Ovary (tissue), 9 donors: ENCODE data around the gene SLC39A3. TPM values are rescaled to one million over a fixed set of nuclear protein-coding genes. Genes with fewer than 3 reads are reported as not detected.
"Not testable (repeated sequence)": the region's sequence is repeated elsewhere in the genome, so short reads cannot be mapped to it uniquely, and the experiment has no call there.

ENCODE experiments used
- DNase-seq, 5 donors: peaks; one replicate each; pipeline ENCODE4 v3.0.0-alpha.2; 2019 to 2020
- H3K27ac ChIP-seq, 2 donors: fragments of 200-600 bp; one replicate each; pipeline versions ENCODE4 v1.5.1 to v1.8.0; 2019 to 2022
- H3K27me3 ChIP-seq: fragments of 200-600 bp; one replicate; pipeline ENCODE4 v1.8.0; 2022
- H3K36me3 ChIP-seq: fragments of 200-600 bp; sonication (generic); one replicate; pipeline ENCODE4 v1.5.1; 2019
- H3K4me1 ChIP-seq: one replicate; pipeline ENCODE4 v1.8.1; 2013; ENCODE audit warnings: mild to moderate bottlenecking, moderate library complexity; ENCODE audit not compliant: insufficient read depth
- H3K4me3 ChIP-seq: fragments of 200-600 bp; sonication (generic); one replicate; pipeline ENCODE4 v1.5.1; 2017
- H3K9me3 ChIP-seq, 2 donors: fragments of 200-600 bp in 1 of 2; sonication (generic) in 1 of 2; one replicate each; pipeline versions ENCODE4 v1.5.1 to v1.8.1; 2013 to 2019; ENCODE audit warnings: mild to moderate bottlenecking in 1 of 2, moderate library complexity in 1 of 2
- EP300 ChIP-seq: sonication (generic); formaldehyde crosslinking; IDR thresholded peaks from one replicate; pipeline ENCODE4 v1.6.1; 2017; ENCODE audit warnings: antibody characterized with exemption
- POLR2A ChIP-seq: fragments of 450-650 bp; IDR thresholded peaks from one replicate; pipeline ENCODE4 v1.6.1; 2017; ENCODE audit warnings: antibody characterized with exemption, mild to moderate bottlenecking, moderate library complexity
- WGBS, 3 donors: extraction: QIAGEN DNeasy Blood & Tissue Kit in 1 of 3; methylation state at CpG; one replicate each; pipeline versions ENCODE4 v1.1.5 to v1.1.7; 2013 to 2017; 5-methylcytosine and 5-hydroxymethylcytosine counted together
- intact Hi-C, 4 donors: fragments of 100-400 bp; cut with DNase I; formaldehyde crosslinking; loops; one replicate each; pipeline versions ENCODE4 v1.11.0 to v1.15.1; 2022 to 2023
- polyA plus RNA-seq, 2 donors: library from polyadenylated mRNA; stranded (reverse); fragments of 200-250 nt in 1 of 2; fragments of 350-450 nt in 1 of 2; fragmentation: Illumina TruSeq in 1 of 2; extraction: RNeasy Lipid Tissue Mini Kit (QIAGEN cat#74804) in 1 of 2; gene quantifications; one replicate each; pipeline ENCODE4 v1.2.3, GENCODE V29; 2013 to 2014
- total RNA-seq, 7 donors: library from RNA; depleted of rRNA in 2 of 7; stranded (reverse); fragments of >200 nt in 2 of 7; fragmentation: NEBNext Ultra II Directional in 3 of 7; extraction: Animal tissue kit (Norgen Biotek cat#: 25700) in 3 of 7; gene quantifications; one replicate each; pipeline versions ENCODE4 v1.1.0 to v1.2.4, GENCODE V29; 2016 to 2023
- TF ChIP-seq, protein P1 (sequence below), 3 donors: fragments of 450-650 bp in 2 of 3; fragments of 200-600 bp in 1 of 3; IDR thresholded peaks; one replicate each; pipeline versions ENCODE4 v1.5.1 to v1.8.0; 2016 to 2022; ENCODE audit warnings: antibody characterized with exemption in 3 of 3, mild to moderate bottlenecking in 1 of 3
- donor health status: DM: no; HTN: no; CAD: no; lungs with moderate emphysema.
- donor health status: DM: no; HTN: no; CAD: no.
- donor health status: Bipolar disorder and iron deficiency.
- donor health status: DM: yes; HTN: yes; CAD: no.
- donor health status: DM: no; HTN: no; CAD: no.
- donor health status: DM: yes; HTN: yes; CAD: no.

The SLC39A3 gene
- total and polyA plus RNA-seq, 9 donors: 11.6 to 40.2 (median 18.2) TPM

DNA sequence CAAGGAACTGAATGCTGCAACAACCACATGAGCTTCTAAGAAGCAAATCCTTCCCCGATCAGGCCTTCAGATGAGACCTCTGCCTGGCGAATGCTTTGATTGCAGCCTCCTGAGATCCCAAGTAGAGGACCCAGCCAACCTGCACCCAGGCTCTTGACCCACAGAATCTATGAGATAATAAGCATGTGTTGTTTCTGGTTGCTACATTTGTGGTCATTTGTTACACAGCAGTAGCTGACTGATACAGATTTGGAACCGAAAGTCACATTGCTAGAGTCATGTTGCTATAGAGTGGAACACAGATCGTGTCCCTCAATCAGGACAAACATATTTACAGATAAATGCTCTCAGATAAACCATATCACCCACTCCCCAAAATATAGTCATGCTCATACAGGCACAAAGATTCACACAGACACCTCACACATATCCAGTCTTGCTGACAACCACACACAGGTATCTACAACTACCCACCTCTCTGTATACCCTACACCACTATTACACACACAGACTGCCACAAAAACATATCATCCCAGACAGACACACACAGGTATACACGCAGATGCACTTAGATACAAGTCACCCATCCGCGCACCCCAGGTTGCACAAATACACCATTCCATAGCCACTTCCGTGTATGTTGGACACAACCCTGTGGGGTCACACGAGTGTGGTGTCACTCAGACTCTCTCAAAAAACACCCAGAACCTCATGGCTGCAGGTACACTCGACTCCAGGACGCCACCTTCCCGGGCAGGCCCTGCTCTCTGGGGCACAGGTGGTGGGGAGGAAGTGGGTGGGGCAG, 24.1 kb downstream of the SLC39A3 start:
- 91 to 94% (median 91%) methylated on average over 12 of the region's 12 CpGs for WGBS, 3 donors
- DNase-seq: no peak
- TF ChIP-seq, protein P1, sequence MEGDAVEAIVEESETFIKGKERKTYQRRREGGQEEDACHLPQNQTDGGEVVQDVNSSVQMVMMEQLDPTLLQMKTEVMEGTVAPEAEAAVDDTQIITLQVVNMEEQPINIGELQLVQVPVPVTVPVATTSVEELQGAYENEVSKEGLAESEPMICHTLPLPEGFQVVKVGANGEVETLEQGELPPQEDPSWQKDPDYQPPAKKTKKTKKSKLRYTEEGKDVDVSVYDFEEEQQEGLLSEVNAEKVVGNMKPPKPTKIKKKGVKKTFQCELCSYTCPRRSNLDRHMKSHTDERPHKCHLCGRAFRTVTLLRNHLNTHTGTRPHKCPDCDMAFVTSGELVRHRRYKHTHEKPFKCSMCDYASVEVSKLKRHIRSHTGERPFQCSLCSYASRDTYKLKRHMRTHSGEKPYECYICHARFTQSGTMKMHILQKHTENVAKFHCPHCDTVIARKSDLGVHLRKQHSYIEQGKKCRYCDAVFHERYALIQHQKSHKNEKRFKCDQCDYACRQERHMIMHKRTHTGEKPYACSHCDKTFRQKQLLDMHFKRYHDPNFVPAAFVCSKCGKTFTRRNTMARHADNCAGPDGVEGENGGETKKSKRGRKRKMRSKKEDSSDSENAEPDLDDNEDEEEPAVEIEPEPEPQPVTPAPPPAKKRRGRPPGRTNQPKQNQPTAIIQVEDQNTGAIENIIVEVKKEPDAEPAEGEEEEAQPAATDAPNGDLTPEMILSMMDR (IDR thresholded peaks at IDR 0.05): no peak
- H3K36me3 ChIP-seq: no peaks in the 10 kb centered on the region
- H3K4me1 ChIP-seq: peaks cover 3% of the 10 kb centered on the region
- no peak overlapping the region for H3K27ac ChIP-seq
- no peaks in the 10 kb centered on the region for H3K9me3 ChIP-seq
- no peaks in the 10 kb centered on the region for H3K27me3 ChIP-seq
- intact Hi-C loops: no loop called here
- H3K4me3 ChIP-seq: no peak overlapping the region

DNA sequence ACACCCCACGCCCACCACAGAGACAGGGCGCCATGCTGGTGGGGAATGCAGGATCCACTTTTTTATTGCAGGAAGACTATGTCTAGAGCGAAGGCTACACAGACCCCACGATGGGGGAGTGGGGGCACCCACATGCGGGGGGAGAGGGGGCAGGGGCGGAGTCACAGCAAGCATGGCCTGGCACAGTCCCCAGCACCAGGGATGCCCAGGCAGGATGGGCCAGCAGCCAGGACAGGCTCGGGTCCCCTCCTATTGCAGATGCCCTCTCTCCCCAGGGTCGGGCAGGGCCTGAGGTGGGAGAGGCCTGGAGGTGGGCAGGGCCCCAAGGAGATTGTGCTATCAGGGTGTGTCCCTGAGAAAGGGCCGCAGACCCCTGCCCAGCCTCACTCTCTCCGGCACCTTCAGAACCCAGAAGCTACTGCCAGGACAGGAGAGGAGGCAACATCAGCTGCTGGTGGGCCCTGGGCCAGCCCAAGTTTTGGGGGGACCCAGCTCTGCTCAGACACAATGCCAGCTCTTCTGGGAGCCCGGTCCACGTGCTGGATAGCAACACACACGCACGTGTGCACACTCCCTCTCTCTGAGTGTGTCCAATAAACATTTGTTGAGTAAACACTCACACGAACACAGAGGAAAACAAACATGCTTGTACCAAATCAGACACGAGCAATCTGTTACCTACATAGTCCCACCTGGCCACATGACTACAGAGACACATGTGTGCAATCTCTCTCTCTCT, 25.1 kb downstream of the SLC39A3 start:
- no peak overlapping the region for H3K4me3 ChIP-seq
- no peak overlapping the region for H3K27ac ChIP-seq
- WGBS, 3 donors: 76 to 85% (median 77%) methylated on average over 16 of the region's 16 CpGs
- TF ChIP-seq POLR2A (no peak), EP300 (no peak)
- TF ChIP-seq, protein P1 (IDR thresholded peaks at IDR 0.05): no peak
- H3K36me3 ChIP-seq: no peaks in the 10 kb centered on the region
- no peaks in the 10 kb centered on the region for H3K27me3 ChIP-seq
- H3K4me1 ChIP-seq: no peaks in the 10 kb centered on the region
- no peaks in the 10 kb centered on the region for H3K9me3 ChIP-seq
- intact Hi-C loops: no loop called here
- no peak for DNase-seq

DNA sequence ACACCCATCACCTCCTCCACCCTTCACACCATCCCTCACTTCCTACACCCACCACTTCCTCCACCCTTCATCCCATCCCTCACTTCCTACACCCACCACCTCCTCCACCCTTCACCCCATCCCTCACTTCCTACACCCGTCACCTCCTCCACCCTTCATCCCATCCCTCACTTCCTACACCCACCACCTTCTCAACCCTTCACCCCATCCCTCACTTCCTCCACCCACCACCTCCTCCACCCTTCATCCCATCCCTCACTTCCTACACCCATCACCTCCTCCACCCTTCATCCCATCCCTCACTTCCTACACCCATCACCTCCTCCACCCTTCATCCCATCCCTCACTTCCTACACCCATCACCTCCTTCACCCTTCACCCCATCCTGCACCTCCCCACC, 25.7 kb downstream of the SLC39A3 start:
- H3K27me3 ChIP-seq, H3K9me3 ChIP-seq, intact Hi-C loops, DNase-seq, H3K27ac ChIP-seq, H3K4me3 ChIP-seq, H3K4me1 ChIP-seq, H3K36me3 ChIP-seq: not testable (repeated sequence)
- WGBS, 3 donors: 85 to 92% methylated on average over 1 of the region's 1 CpG; no CpG with 5 or more reads in 1 of the 3 donors

DNA sequence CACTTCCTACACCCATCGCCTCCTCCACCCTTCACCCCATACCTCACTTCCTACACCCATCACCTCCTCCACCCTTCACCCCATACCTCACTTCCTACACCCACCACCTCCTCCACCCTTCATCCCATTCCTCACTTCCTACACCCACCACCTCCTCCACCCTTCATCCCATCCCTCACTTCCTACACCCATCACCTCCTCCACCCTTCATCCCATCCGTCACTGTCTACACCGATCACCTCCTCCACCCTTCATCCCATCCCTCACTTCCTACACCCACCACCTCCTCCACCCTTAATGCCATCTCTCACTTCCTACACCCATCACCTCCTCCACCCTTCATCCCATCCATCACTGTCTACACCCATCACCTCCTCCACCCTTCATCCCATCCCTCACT, 26.6 kb downstream of the SLC39A3 start:
- H3K36me3 ChIP-seq, H3K4me3 ChIP-seq, H3K27ac ChIP-seq, DNase-seq, H3K4me1 ChIP-seq, H3K27me3 ChIP-seq, intact Hi-C loops, H3K9me3 ChIP-seq: not testable (repeated sequence)
- 87 to 96% (median 94%) methylated on average over 3 of the region's 3 CpGs for WGBS, 3 donors

DNA sequence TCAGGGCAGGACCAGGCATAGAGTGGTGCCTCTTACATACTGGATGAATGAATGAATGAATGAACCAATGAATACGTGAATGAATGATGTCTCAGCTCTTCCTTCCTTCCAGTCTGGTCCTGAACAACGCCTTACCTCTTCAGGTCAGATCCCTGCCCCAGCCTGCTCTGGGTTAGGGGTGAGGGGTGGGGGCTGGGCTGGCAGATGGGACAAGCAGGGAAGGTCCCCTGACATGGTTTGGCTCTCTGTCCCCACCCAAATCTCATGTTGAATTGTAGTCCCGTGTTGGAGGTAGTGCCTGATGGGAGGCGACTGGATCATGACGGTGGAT, 28.0 kb downstream of the SLC39A3 start:
- Histone ChIP-seq H3K4me1 (no peaks in the 10 kb centered on the region), H3K36me3 (no peaks in the 10 kb centered on the region), H3K27me3 (no peaks in the 10 kb centered on the region), H3K9me3 (no peaks in the 10 kb centered on the region), H3K27ac (no peak overlapping the region), H3K4me3 (no peak overlapping the region)
- 57 to 64% (median 62%) methylated on average over 5 of the region's 5 CpGs for WGBS, 3 donors
- no peak for DNase-seq
- intact Hi-C loops: no loop called here
- TF ChIP-seq, protein P1 (IDR thresholded peaks at IDR 0.05): no peak
- TF ChIP-seq EP300: no peak
- no peak for TF ChIP-seq POLR2A
